IPS-15b (cell line): ENCODE measurements around the gene AOPEP.
A peak's percentile ranks its signal among the peaks of the same experiment; 100 is the strongest.

Source experiments
- H3K27me3 ChIP-seq: one replicate; pipeline ENCODE4 v1.6.1; 2013; ENCODE audit warnings: low read length; ENCODE audit not compliant: control insufficient read depth, insufficient read depth
- H3K36me3 ChIP-seq: one replicate; pipeline ENCODE4 v1.6.1; 2013; ENCODE audit warnings: low read length; ENCODE audit not compliant: control insufficient read depth, insufficient read depth
- H3K4me1 ChIP-seq: one replicate; pipeline ENCODE4 v1.6.1; 2013; ENCODE audit warnings: mild to moderate bottlenecking, low read length; ENCODE audit not compliant: control insufficient read depth, insufficient read depth
- H3K4me3 ChIP-seq: one replicate; pipeline ENCODE4 v1.5.1; 2013; ENCODE audit warnings: low read depth, low read length
- H3K9ac ChIP-seq: one replicate; pipeline ENCODE4 v1.6.1; 2013; ENCODE audit warnings: low read depth, mild to moderate bottlenecking, low read length
- H3K9me3 ChIP-seq: one replicate; pipeline ENCODE4 v1.6.1; 2013; ENCODE audit warnings: mild to moderate bottlenecking, low read length; ENCODE audit not compliant: control insufficient read depth, insufficient read depth

AOPEP gene

DNA sequence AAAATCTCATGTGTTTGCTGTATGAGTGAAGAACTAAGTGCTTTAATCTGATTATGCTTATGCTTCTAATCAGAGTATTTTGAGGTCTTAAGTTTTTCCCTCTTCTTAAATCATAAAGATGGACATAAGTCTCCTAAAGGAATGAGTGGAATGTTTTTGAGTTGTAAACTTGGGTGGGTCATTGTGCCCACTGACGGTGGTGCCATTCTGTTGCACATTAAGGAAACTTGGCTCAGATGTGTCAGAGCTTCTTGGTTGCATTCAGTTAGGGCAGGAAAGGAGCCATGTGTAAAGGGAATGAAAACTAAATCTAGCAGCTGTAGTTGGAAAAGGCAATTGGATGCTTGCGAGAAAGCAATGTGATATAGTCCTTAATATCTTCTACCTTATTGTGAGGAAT is 334.4 kb downstream of the AOPEP start:
- Histone ChIP-seq H3K9ac (no peak overlapping the region), H3K9me3 (no peaks in the 10 kb centered on the region), H3K27me3 (no peaks in the 10 kb centered on the region), H3K4me3 (no peak overlapping the region), H3K4me1 (no peaks in the 10 kb centered on the region), H3K36me3 (no peaks in the 10 kb centered on the region)

GRCh38 chr9:95061916-95062595 is 335.6 kb downstream of the AOPEP start:
- no peak overlapping the region for H3K4me3 ChIP-seq

GRCh38 chr9:95062596-95063065 is 336.1 kb downstream of the AOPEP start:
- H3K9me3 ChIP-seq: no peaks in the 10 kb centered on the region
- H3K4me1 ChIP-seq: no peaks in the 10 kb centered on the region
- no peak overlapping the region for H3K4me3 ChIP-seq
- H3K27me3 ChIP-seq: no peaks in the 10 kb centered on the region
- no peaks in the 10 kb centered on the region for H3K36me3 ChIP-seq
- H3K9ac ChIP-seq: peak overlapping the region; percentile 12

More at GRCh38 chr9:95061916-95062595, 335.6 kb downstream of the AOPEP start:
- Histone ChIP-seq H3K4me1 (no peaks in the 10 kb centered on the region), H3K9ac (no peak overlapping the region), H3K9me3 (no peaks in the 10 kb centered on the region), H3K27me3 (no peaks in the 10 kb centered on the region), H3K36me3 (no peaks in the 10 kb centered on the region)

- H3K36me3 ChIP-seq: no peaks in the 10 kb centered on the region
- no peak overlapping the region for H3K9ac ChIP-seq
- no peaks in the 10 kb centered on the region for H3K4me1 ChIP-seq
- H3K27me3 ChIP-seq: no peaks in the 10 kb centered on the region
- H3K9me3 ChIP-seq: no peaks in the 10 kb centered on the region
- H3K4me3 ChIP-seq: no peak overlapping the region
These were observed 336.8 kb downstream of the AOPEP start for GRCh38 chr9:95063300-95063699.

- no peaks in the 10 kb centered on the region for H3K27me3 ChIP-seq
- H3K4me3 ChIP-seq: no peak overlapping the region
- H3K36me3 ChIP-seq: no peaks in the 10 kb centered on the region
- H3K9ac ChIP-seq: no peak overlapping the region
- no peaks in the 10 kb centered on the region for H3K4me1 ChIP-seq
- no peaks in the 10 kb centered on the region for H3K9me3 ChIP-seq
These were observed 338.7 kb downstream of the AOPEP start for GRCh38 chr9:95065224-95065623.

GRCh38 chr9:95067057-95067456 is 340.6 kb downstream of the AOPEP start:
- Histone ChIP-seq H3K4me3 (no peak overlapping the region), H3K9me3 (no peaks in the 10 kb centered on the region), H3K9ac (no peak overlapping the region), H3K36me3 (no peaks in the 10 kb centered on the region), H3K27me3 (no peaks in the 10 kb centered on the region), H3K4me1 (no peaks in the 10 kb centered on the region)

- Histone ChIP-seq H3K9ac (no peak overlapping the region), H3K9me3 (no peaks in the 10 kb centered on the region), H3K4me3 (no peak overlapping the region), H3K36me3 (no peaks in the 10 kb centered on the region), H3K4me1 (no peaks in the 10 kb centered on the region), H3K27me3 (no peaks in the 10 kb centered on the region)
These were observed 341.4 kb downstream of the AOPEP start for GRCh38 chr9:95067897-95068296.

DNA sequence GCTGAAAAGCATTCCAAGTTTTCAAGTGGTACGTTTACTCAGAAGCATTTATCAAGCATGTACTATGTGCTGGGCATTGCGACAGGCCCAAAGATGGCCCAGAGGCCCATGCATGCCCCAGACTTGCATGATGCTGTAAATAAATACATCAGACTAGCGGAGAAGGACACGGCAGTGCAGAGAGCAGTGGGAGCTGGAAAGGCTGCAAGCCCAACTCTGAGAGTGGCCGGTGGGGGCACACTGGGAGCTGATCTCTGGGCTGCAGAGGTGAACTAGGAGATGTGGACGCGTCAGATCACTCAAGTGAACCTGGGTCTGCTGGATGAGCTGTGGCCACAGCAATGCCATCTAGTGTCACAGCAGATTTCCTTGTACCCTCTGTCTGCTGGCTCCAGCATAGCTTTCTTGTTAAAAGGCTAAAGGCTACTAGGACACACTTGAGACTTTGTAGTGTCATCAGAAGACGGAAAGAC is 344.1 kb downstream of the AOPEP start:
- H3K4me1 ChIP-seq: no peaks in the 10 kb centered on the region
- no peak overlapping the region for H3K9ac ChIP-seq
- no peaks in the 10 kb centered on the region for H3K36me3 ChIP-seq

GRCh38 chr9:95071450-95071849 is 345.0 kb downstream of the AOPEP start:
- H3K9ac ChIP-seq: no peak overlapping the region
- H3K36me3 ChIP-seq: no peaks in the 10 kb centered on the region
- H3K27me3 ChIP-seq: no peaks in the 10 kb centered on the region
- no peak overlapping the region for H3K4me3 ChIP-seq
- no peaks in the 10 kb centered on the region for H3K9me3 ChIP-seq
- no peaks in the 10 kb centered on the region for H3K4me1 ChIP-seq

More for the DNA sequence above, 344.1 kb downstream of the AOPEP start:
- Histone ChIP-seq H3K27me3 (no peaks in the 10 kb centered on the region), H3K4me3 (no peak overlapping the region), H3K9me3 (no peaks in the 10 kb centered on the region)

DNA sequence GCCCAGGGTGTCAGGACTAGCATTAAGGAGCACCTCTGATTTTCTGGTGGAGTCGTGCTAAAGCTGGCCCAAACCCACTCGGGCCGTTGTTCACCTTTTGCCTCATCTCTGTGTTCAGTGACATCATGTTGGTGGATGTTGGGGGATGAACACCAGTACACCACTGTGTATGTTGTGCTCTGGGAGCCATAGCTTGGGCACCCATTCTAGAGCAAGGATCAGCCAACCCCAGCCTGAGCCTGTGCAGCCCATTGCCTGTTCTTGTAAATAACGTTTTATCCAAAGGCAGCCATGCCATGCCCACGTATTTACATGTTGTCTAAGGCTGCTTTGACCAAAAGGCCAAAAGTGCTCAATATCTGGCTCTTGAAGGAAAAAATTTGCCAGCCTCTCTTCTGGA is 345.4 kb downstream of the AOPEP start:
- Histone ChIP-seq H3K27me3 (no peaks in the 10 kb centered on the region), H3K9ac (no peak overlapping the region), H3K4me3 (no peak overlapping the region), H3K9me3 (no peaks in the 10 kb centered on the region), H3K36me3 (no peaks in the 10 kb centered on the region), H3K4me1 (no peaks in the 10 kb centered on the region)

- Histone ChIP-seq H3K9ac (no peak overlapping the region), H3K9me3 (no peaks in the 10 kb centered on the region), H3K4me1 (no peaks in the 10 kb centered on the region), H3K27me3 (no peaks in the 10 kb centered on the region), H3K4me3 (no peak overlapping the region), H3K36me3 (no peaks in the 10 kb centered on the region)
These were observed 346.6 kb downstream of the AOPEP start for GRCh38 chr9:95073042-95073607.

- H3K4me1 ChIP-seq: no peaks in the 10 kb centered on the region
- no peaks in the 10 kb centered on the region for H3K36me3 ChIP-seq
- no peak overlapping the region for H3K9ac ChIP-seq
- no peaks in the 10 kb centered on the region for H3K9me3 ChIP-seq
- H3K27me3 ChIP-seq: no peaks in the 10 kb centered on the region
- no peak overlapping the region for H3K4me3 ChIP-seq
These were observed 347.4 kb downstream of the AOPEP start for GRCh38 chr9:95073918-95074317.
